Activated gamma-delta T cell treated with anti-CD3 and anti-CD28 coated beads, Interleukin-2, amount 50 U/mL, for 16 hours (primary cell): ENCODE measurements around the gene REXO5.
"Not testable (repeated sequence)": the region's sequence is repeated elsewhere in the genome, so short reads cannot be mapped to it uniquely, and the experiment has no call there.

Source experiments
- DNase-seq: peaks from one replicate; pipeline ENCODE4 v3.0.0-alpha.2; 2020; ENCODE audit warnings: low read depth

The REXO5 gene

GRCh38 chr16:20849589-20850390, 43.5 kb downstream of the REXO5 start:
- peak; percentile 39 for DNase-seq

- no peak for DNase-seq
Measured at GRCh38 chr16:20850981-20851380, 44.7 kb downstream of the REXO5 start.

- DNase-seq = no peak
Measured at GRCh38 chr16:20851601-20852000, 45.3 kb downstream of the REXO5 start.

- DNase-seq = no peak
Measured at GRCh38 chr16:20853143-20853542, 46.8 kb downstream of the REXO5 start.

- DNase-seq = no peak
Measured at GRCh38 chr16:20853981-20854620, 47.8 kb downstream of the REXO5 start.

- no peak for DNase-seq
Measured at GRCh38 chr16:20854963-20855362, 48.6 kb downstream of the REXO5 start.

GRCh38 chr16:20857281-20857680, 51.0 kb downstream of the REXO5 start:
- no peak for DNase-seq

GRCh38 chr16:20859229-20859628, 52.9 kb downstream of the REXO5 start:
- DNase-seq = no peak

GRCh38 chr16:20859699-20860098, 53.4 kb downstream of the REXO5 start:
- no peak for DNase-seq

- DNase-seq = no peak
Measured at GRCh38 chr16:20860361-20860760, 54.0 kb downstream of the REXO5 start.

GRCh38 chr16:20860995-20861394, 54.7 kb downstream of the REXO5 start:
- not testable (repeated sequence) for DNase-seq

- DNase-seq = no peak
Measured at GRCh38 chr16:20862162-20862960, 56.0 kb downstream of the REXO5 start.

GRCh38 chr16:20864376-20864775, 58.0 kb downstream of the REXO5 start:
- not testable (repeated sequence) for DNase-seq

- DNase-seq = no peak
Measured at GRCh38 chr16:20865420-20866131, 59.2 kb downstream of the REXO5 start.

- DNase-seq = no peak
Measured at GRCh38 chr16:20866145-20866772, 59.9 kb downstream of the REXO5 start.

GRCh38 chr16:20866801-20867200, 60.5 kb downstream of the REXO5 start:
- DNase-seq = no peak

- no peak for DNase-seq
Measured at GRCh38 chr16:20867585-20867984, 61.3 kb downstream of the REXO5 start.

GRCh38 chr16:20868890-20869289, 62.6 kb downstream of the REXO5 start:
- no peak for DNase-seq

GRCh38 chr16:20870122-20870820, 63.9 kb downstream of the REXO5 start:
- DNase-seq = no peak

- no peak for DNase-seq
Measured at GRCh38 chr16:20871258-20871657, 64.9 kb downstream of the REXO5 start.
